Activated CD8-positive, alpha-beta memory T cell treated with anti-CD3 and anti-CD28 coated beads, Interleukin-2, amount 50 U/mL, for 1 hour (primary cell): ENCODE results near the gene SPATS2L.

Experiments used
- DNase-seq: peaks from one replicate; pipeline ENCODE4 v3.0.0-alpha.2; 2020; ENCODE audit errors: extremely low read depth

Gene SPATS2L

DNA sequence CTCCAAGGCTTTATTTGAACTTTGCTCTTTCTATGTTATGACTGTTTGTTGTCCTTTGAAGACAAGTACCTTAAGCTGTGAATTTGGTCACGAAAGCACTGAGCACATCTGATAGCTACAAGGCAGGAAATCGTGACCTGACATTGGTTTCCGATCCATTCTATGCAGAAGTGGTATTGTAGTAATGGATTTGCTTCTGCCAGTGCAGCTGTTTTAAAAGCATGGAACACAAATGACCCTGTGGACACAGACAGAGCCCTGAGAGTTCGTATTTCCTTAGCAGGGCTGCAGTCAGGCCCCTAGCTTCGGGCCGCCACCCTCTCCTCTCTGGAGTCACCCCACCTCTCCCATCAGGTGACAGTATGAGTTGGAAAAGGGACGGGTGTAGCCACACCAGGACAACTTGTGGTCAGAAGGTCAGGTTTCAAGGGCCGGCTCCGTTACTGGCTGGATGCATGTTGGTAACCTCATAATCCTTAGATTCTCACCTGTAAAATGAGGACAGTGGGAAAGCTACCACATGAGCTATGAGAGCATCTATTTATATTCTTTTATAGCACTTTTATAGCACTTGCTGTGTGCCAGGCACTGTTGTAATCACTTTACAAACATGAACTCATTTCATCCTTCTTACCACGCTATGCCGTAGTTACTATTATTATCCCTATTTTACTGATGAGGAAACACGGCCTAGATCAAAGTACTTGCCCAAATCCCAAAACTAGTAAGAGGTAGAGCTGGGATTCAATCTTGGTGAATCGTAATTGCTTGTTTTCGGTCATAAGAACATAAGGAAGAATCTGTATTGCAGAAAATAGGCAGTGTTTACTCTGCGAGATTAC, 70.2 kb downstream of the SPATS2L start:
- DNase-seq: no peak

- no peak for DNase-seq
Measured at GRCh38 chr2:200377355-200378336, 71.2 kb downstream of the SPATS2L start.

DNA sequence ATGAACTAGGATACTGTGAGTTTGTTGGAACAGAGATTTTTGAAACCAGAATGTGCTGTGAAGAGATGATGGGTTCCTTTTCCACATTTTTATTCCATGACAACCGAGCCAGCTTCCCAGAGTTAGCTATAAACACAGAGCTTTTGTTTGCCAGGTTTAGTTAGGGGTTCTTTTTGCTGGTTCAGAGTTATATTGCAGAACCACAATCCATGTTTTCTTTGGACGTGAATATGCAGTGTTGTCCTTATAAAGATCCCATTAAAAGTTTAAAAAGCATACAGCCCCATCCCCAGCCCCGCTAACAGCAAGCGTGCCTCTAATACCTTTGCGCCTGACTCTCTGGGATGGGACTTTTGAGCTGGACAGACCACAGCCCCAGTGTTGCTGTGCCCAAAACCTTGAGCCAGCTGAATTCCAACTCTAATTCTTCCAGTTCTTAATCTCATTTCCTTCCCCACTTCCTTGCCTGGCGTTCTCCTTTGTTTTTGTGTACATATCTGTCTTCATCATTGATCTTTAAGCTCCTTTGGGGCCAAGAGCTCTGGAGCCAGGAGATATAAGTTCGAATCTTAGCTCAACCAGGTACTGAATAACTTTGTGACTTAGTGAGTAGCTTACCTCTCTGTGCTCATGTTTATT, 72.3 kb downstream of the SPATS2L start:
- no peak for DNase-seq

DNA sequence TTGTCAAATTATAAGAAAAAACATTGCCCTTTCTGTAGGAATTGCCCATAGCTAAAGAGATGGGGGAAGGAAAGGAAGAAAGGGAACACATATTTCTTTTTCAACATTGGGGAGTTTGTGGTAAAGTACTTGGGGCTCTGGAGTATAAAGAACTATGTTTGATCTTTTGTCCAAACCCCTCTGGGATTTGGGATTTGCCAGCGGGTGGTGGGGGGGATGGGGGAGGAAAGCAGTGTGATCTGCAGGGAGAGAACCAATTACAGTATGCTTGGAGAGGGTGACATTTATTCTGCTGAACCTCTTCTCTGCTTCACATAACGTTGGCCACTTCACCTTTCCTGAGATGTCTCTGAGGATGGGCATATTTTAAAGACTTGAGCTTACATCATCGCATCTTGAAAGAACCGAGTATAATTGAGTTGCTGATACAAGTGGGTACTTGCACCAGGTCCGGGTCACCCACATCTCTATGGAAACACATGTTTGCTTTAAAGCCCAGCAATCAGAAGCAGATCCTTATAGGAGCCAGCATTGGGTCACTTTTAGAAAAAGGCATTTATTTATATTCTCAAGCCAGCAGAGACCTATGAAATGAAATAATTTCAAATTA, 73.1 kb downstream of the SPATS2L start:
- DNase-seq: no peak

- DNase-seq: no peak
Measured at GRCh38 chr2:200380091-200380561, 73.6 kb downstream of the SPATS2L start.

GRCh38 chr2:200380833-200381542, 74.5 kb downstream of the SPATS2L start:
- no peak for DNase-seq

- no peak for DNase-seq
Measured at GRCh38 chr2:200382874-200383273, 76.4 kb downstream of the SPATS2L start.

- no peak for DNase-seq
Measured at GRCh38 chr2:200383380-200384110, 77.1 kb downstream of the SPATS2L start.

GRCh38 chr2:200385063-200385635, 78.7 kb downstream of the SPATS2L start:
- no peak for DNase-seq

DNA sequence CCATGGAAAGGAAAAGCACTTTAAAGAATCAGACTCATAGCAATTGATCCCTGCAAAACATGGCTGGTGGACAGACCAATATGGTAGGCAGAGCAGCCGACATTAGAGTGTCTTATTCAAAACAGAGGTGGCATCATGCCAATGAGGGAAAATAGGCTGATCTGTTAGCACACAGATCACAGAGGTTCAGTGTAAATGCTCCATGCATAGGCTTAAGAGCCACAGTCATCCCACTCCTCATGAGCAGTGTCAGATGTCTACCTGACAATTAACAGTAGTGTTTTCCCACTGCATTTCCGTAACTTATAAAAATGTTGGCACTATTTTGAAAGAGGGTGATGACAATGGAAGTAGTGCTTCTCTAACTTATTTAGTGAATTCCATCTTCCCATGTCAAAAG, 86.7 kb downstream of the SPATS2L start:
- DNase-seq: no peak

DNA sequence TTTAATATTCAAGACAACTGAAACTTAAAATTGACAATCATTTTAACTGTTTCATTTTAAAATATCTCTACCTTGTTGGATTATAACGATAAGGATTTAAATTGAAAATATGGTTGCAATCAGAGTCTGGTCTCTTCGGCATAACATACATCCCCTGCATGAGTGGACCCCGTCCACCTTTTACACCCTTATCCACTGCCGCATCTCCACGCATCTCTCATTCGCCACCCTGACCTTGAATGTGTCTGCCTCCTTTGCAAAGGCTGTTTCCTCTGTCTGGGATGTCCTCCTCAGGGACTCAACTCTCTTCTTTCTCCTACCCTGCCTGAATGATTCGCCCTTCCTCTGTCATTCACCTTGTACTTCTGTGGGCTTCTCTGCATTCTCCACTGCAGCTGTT, 87.6 kb downstream of the SPATS2L start:
- DNase-seq: no peak

DNA sequence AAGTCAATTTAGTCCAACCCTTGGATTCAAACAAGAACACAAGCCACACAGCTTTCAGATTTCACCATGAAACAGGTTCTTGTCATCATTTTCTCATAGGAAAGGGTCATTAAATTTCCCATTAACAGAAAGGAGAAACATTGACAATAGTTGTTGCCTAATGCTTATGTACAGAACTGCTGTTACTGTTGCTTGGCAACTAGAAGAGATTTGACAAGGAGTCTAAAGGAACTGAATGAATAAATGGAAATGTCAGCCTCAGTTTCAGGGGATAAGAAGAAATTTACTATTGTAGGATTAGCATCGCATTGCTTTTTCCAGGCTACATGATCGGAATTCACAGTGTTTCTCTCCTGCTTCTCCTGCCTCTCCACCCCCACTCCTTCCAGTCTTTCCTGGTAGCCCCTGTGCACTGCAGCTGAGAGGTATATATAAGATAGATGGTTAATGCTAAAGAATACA, 90.3 kb downstream of the SPATS2L start:
- DNase-seq: no peak

- no peak for DNase-seq
Measured at GRCh38 chr2:200397785-200398184, 91.3 kb downstream of the SPATS2L start.

DNA sequence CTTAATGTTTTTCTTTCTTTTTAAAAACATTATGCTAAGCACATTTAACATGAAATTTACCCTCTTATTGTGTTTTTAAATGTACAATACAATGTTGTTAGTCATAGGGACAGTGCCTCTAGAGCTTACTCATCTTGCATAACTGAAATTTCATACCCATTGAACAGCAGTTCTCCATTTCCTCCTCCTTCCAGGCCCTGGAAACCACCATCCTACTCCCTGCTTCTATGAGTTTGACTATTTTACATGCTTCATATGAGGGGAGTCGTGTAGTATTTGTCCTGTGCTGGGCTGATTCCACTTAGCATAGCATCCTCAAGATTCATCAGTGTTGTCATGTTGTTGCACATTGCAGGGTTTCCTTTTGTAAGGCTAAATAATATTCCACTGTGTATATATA, 92.6 kb downstream of the SPATS2L start:
- no peak for DNase-seq

DNA sequence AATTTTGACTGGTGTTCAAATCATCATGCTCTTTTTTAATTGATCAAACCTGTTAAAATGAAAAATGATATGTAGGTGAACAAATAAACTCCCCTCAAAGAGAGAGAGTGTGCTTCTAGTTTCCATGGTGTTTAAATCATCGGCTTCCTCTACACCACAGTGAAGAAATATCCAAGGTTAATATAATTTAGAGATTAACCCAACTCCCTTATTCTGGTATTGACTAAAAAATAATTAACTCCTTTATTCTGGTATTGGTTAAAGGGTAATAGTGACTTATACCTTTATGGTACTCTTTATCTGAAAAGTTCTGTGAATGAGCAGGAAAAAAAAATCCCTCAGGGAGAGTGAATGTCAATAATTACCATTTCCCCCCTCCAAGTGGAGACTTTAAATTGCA, 93.1 kb downstream of the SPATS2L start:
- no peak for DNase-seq

GRCh38 chr2:200403814-200404213, 97.3 kb downstream of the SPATS2L start:
- no peak for DNase-seq

DNA sequence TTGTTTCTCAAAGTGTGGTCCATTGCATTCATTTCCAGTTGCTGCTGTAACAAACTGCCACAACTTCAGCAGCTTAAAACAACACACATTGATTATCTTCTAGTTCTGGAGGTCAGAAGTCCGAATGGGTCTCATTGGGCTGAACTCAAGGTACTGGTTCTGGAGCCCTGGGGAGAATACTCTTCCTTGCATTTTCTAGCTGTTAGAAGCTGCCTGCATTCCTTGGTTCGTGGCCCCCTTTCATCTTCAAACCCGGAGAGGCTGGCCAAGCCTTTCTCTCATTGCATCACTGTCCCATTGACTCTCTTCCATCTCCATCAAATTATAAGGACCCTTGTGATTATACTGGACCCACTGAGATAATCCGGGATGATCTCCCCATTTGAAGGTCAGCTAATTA, 98.1 kb downstream of the SPATS2L start:
- DNase-seq: no peak

DNA sequence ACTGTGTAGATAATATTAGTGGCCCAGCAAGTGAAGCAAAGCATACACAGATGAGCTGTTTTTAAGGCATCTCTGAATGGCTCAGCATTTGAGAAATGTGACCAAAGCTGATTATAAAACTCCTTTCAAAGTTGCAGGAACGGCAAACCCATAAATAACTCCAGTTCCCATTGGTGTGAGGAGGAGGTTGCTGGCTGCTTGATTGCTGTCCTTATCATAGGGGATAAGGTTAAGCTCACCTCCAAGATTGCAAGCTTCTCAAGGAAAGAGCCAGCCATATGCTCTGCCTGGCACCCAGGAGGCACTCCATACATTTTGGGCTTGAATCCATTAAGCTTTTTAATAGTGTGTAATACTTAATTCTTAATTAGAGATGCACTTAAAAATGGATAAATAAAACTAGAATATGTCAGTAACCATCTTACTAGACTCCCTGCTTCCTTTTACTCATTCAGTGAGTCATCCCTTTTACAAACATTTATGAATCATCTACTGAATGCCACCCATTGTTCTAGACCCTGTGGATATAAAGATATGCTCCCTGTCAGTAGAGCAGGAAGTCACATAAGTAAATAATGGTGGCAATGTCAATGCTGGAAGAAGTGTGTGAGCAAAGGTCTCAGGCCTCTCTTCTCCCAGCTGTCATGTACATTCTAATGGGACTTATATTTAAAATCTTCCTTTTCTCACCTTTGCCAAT, 99.3 kb downstream of the SPATS2L start:
- no peak for DNase-seq

DNA sequence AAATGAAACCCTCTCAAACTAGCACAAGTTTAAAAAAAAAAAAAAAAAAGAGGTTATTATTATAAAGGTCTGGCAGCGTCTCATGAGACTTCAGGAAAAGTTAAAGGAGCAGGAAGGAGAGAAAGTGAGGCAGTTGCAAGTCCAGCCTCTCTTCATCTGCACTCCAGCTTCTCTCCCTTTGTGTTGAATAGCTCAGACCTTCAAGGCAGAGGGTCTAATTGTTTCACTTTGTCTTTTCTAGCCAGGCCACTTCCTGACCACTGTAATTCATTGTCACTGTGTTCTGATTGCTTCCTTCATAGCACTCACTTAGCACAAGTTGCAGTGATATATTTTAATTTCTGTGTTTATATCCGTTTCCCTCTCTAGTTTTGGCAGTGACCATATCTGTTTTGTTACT, 99.9 kb downstream of the SPATS2L start:
- no peak for DNase-seq
